ENCODE data around the gene FAM227B. TPM values are rescaled to one million over a fixed set of nuclear protein-coding genes. Genes with fewer than 3 reads are reported as not detected.
A peak's percentile ranks its signal among the peaks of the same experiment; 100 is the strongest.

Gene FAM227B
- total RNA-seq, 2 experiments from 2014 or later: 2.9 to 4.1 TPM

- H3K4me1 Mint-ChIP-seq: peaks cover 14% of the 10 kb centered on the region
- H3K27me3 Mint-ChIP-seq: no peaks in the 10 kb centered on the region
- no peak overlapping the region for H3K4me3 Mint-ChIP-seq
- H3K27ac Mint-ChIP-seq: no peak overlapping the region
- H3K36me3 Mint-ChIP-seq: peaks cover 64% of the 10 kb centered on the region
- no peak for DNase-seq
- peaks cover 4% of the 10 kb centered on the region for H3K9me3 Mint-ChIP-seq
Observed at GRCh38 chr15:49303003-49303402, 317.6 kb downstream of the FAM227B start.

GRCh38 chr15:49301562-49301961 is 319.1 kb downstream of the FAM227B start:
- Mint-ChIP-seq H3K9me3 (peaks cover 6% of the 10 kb centered on the region), H3K27ac (no peak overlapping the region), H3K36me3 (peaks cover 73% of the 10 kb centered on the region), H3K4me3 (no peak overlapping the region), H3K4me1 (peaks cover 19% of the 10 kb centered on the region), H3K27me3 (no peaks in the 10 kb centered on the region)
- no peak for DNase-seq

DNA sequence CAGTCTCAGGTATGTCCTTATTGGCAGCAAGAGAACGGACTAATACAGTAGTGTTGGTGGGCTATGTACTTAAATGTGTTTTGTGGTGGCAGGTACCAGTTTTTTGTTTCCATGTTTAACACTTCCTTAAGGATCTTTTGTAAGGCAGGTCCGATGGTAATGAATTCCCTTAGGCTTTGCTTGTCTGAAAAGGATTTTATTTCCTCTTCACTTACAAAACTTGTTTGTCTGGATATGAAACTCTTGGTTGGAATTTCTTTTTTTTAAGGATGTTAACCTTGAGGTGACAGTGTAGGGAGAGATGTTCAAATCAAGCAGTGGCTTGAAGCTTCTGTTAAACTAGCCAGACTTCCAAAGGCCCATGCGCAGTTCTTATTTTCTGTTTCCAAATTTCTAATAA is 319.8 kb downstream of the FAM227B start:
- no peak overlapping the region for H3K4me3 Mint-ChIP-seq
- peaks cover 77% of the 10 kb centered on the region for H3K36me3 Mint-ChIP-seq
- DNase-seq: no peak
- peaks cover 6% of the 10 kb centered on the region for H3K9me3 Mint-ChIP-seq
- H3K27ac Mint-ChIP-seq: no peak overlapping the region
- peaks cover 19% of the 10 kb centered on the region for H3K4me1 Mint-ChIP-seq
- H3K27me3 Mint-ChIP-seq: no peaks in the 10 kb centered on the region

- Mint-ChIP-seq H3K4me1 (peaks cover 19% of the 10 kb centered on the region), H3K4me3 (no peak overlapping the region), H3K9me3 (peaks cover 6% of the 10 kb centered on the region), H3K27me3 (no peaks in the 10 kb centered on the region), H3K27ac (no peak overlapping the region), H3K36me3 (peaks cover 77% of the 10 kb centered on the region)
- DNase-seq: no peak
Observed at GRCh38 chr15:49297584-49297983, 323.0 kb downstream of the FAM227B start.

DNA sequence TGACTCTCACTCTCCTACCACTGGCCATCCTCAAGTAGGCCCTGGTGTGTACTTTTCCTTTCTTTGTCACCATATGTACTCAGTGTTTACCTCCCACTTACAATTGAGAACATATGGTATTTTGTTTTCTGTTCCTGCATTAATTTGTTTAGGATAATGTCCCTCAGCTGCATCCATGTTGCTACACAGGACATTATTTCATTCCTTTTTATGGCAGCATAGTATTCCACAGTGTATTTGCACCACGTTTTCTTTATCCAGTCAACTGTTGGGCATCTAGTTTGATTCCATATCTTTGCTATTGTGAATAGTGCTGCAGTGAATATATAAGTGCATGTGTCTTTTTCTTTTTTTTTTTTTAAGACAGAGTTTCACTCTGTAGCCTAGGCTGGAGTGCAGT is 324.4 kb downstream of the FAM227B start:
- DNase-seq: no peak
- Mint-ChIP-seq H3K9me3 (peaks cover 6% of the 10 kb centered on the region), H3K27me3 (no peaks in the 10 kb centered on the region), H3K4me1 (peaks cover 19% of the 10 kb centered on the region), H3K27ac (no peak overlapping the region), H3K4me3 (no peak overlapping the region), H3K36me3 (peaks cover 77% of the 10 kb centered on the region)

DNA sequence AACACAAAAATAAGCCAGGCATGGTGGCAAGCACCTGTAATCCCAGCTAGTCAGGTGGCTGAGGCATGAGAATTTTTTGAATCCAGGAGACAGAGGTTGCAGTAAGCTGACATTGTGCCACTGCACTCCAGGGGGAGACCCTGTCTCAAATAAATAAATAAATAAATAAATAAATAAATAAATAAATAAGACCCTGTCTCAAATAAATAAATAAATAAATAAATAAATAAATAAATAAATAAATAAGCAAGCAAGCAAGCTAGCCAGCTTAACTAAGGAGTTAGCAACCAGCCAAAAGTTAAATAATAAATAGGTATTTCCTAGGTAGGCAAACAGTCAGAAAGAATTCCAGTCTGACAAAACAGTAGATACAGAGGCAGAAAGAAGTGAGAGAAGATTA is 326.7 kb downstream of the FAM227B start:
- Mint-ChIP-seq H3K36me3 (peaks cover 71% of the 10 kb centered on the region), H3K27ac (no peak overlapping the region), H3K9me3 (peaks cover 2% of the 10 kb centered on the region), H3K4me3 (no peak overlapping the region), H3K27me3 (no peaks in the 10 kb centered on the region), H3K4me1 (peaks cover 15% of the 10 kb centered on the region)
- DNase-seq: no peak

DNA sequence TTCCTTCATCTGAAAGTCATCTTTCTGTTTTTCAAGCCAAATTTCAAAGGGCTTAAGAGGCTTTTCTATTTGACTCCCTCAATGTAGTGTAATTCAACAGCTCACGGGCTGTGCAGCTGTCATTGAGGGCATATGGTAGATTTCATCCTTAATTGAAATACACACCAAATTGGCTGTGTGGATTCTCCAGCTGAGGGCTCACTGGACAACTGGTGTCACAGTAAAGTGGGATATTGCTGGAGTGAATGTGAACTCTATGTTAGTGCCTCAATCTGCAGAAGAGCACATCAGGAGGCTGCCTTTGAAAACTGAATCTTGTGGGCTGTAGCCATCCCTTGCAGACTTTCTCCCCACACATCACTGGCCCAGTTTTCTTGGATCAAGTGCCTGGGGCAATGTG is 330.4 kb downstream of the FAM227B start:
- Mint-ChIP-seq H3K27me3 (no peaks in the 10 kb centered on the region), H3K9me3 (no peaks in the 10 kb centered on the region), H3K4me3 (no peak overlapping the region), H3K36me3 (peaks cover 67% of the 10 kb centered on the region), H3K4me1 (peaks cover 37% of the 10 kb centered on the region), H3K27ac (no peak overlapping the region)
- DNase-seq: no peak

GRCh38 chr15:49288391-49288790 is 332.2 kb downstream of the FAM227B start:
- Mint-ChIP-seq H3K4me1 (peaks cover 38% of the 10 kb centered on the region), H3K4me3 (no peak overlapping the region), H3K9me3 (no peaks in the 10 kb centered on the region), H3K27ac (peak overlapping the region; percentile 57), H3K36me3 (peaks cover 71% of the 10 kb centered on the region), H3K27me3 (no peaks in the 10 kb centered on the region)
- DNase-seq: no peak

- peaks cover 70% of the 10 kb centered on the region for H3K36me3 Mint-ChIP-seq
- H3K4me3 Mint-ChIP-seq: no peak overlapping the region
- H3K27me3 Mint-ChIP-seq: no peaks in the 10 kb centered on the region
- H3K4me1 Mint-ChIP-seq: peaks cover 38% of the 10 kb centered on the region
- H3K9me3 Mint-ChIP-seq: no peaks in the 10 kb centered on the region
- DNase-seq: no peak
- H3K27ac Mint-ChIP-seq: peak overlapping the region; percentile 81
Observed at GRCh38 chr15:49287481-49287880, 333.1 kb downstream of the FAM227B start.

- H3K4me3 Mint-ChIP-seq: peak overlapping the region; percentile 12
- H3K36me3 Mint-ChIP-seq: peaks cover 70% of the 10 kb centered on the region
- peak overlapping the region; percentile 81 for H3K27ac Mint-ChIP-seq
- H3K27me3 Mint-ChIP-seq: no peaks in the 10 kb centered on the region
- H3K4me1 Mint-ChIP-seq: peaks cover 38% of the 10 kb centered on the region
- no peaks in the 10 kb centered on the region for H3K9me3 Mint-ChIP-seq
- no peak for DNase-seq
Observed at GRCh38 chr15:49286649-49287404, 333.8 kb downstream of the FAM227B start.

DNA sequence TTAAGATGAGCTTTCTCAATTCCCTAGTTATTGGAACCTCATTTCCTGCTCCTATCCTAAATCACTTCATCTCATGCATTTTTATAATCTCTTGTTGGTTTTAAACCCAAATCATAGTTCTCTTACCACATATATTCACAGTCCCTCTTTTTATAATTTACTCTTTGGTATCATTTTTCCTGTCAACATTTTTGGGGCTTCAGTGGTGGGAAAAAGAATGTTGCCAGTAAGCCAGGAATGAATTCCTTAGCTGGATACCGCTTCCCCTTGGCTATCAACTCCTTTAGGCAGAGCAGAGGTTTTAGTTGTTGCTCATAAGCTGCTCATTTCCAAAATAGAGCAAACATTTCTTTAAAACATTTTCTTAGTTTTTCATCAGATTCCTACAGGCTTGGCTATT is 338.3 kb downstream of the FAM227B start:
- DNase-seq: no peak
- Mint-ChIP-seq H3K27me3 (no peaks in the 10 kb centered on the region), H3K27ac (no peak overlapping the region), H3K9me3 (no peaks in the 10 kb centered on the region), H3K4me3 (no peak overlapping the region), H3K36me3 (peaks cover 58% of the 10 kb centered on the region), H3K4me1 (peaks cover 21% of the 10 kb centered on the region)

- no peak overlapping the region for H3K4me3 Mint-ChIP-seq
- no peaks in the 10 kb centered on the region for H3K27me3 Mint-ChIP-seq
- no peak overlapping the region for H3K27ac Mint-ChIP-seq
- no peaks in the 10 kb centered on the region for H3K4me1 Mint-ChIP-seq
- H3K9me3 Mint-ChIP-seq: no peaks in the 10 kb centered on the region
- DNase-seq: no peak
- peaks cover 40% of the 10 kb centered on the region for H3K36me3 Mint-ChIP-seq
Observed at GRCh38 chr15:49279521-49280456, 340.8 kb downstream of the FAM227B start.

- no peaks in the 10 kb centered on the region for H3K9me3 Mint-ChIP-seq
- no peaks in the 10 kb centered on the region for H3K27me3 Mint-ChIP-seq
- H3K36me3 Mint-ChIP-seq: peaks cover 32% of the 10 kb centered on the region
- H3K4me3 Mint-ChIP-seq: no peak overlapping the region
- H3K27ac Mint-ChIP-seq: no peak overlapping the region
- DNase-seq: no peak
- H3K4me1 Mint-ChIP-seq: no peaks in the 10 kb centered on the region
Observed at GRCh38 chr15:49278751-49279150, 341.9 kb downstream of the FAM227B start.
